Endothelial cell of umbilical vein (primary cell): ENCODE data around the gene SPATS2L. TPM values are rescaled to one million over a fixed set of nuclear protein-coding genes. Genes with fewer than 3 reads are reported as not detected.

Experiments
- BruUV-seq: library from RNA; stranded (reverse); fragments of 400-500 nt; replicated peaks from 2 replicates; lab custom pipeline; 2021; lab: Mats Ljungman, UMichigan
- CTCF ChIA-PET: fragments of 300-600, 350-600 bp; sonication (Branson Sonifier 250); formaldehyde crosslinking; loops from one replicate; lab custom pipeline; 2021; ENCODE audit warnings: antibody characterized with exemption, inconsistent platforms; lab: Charles Lee
- POLR2A ChIA-PET: fragments of 300-600, 350-600 bp; sonication (Branson Sonifier 250); formaldehyde crosslinking; loops from one replicate; lab custom pipeline; 2021; ENCODE audit warnings: antibody characterized with exemption, inconsistent platforms; lab: Charles Lee
- DNase-seq: peaks from one replicate; pipeline ENCODE4 v3.0.0-alpha.2; 2011; ENCODE audit warnings: low read depth, low spot score
- FAIRE-seq: peaks from 2 replicates; lab custom pipeline; 2011; peaks lifted over from hg19 to GRCh38; lab: Jason Lieb, UNC
- H2AFZ ChIP-seq: 2 replicates; pipeline ENCODE4 v1.6.0; 2012; ENCODE audit warnings: low read depth, low read length, control low read depth, inconsistent platforms
- H3K27ac ChIP-seq: 2 replicates; pipeline ENCODE4 v1.5.1; 2011; ENCODE audit warnings: low read depth, mild to moderate bottlenecking, control low read depth, low read length, moderate library complexity; ENCODE audit not compliant: insufficient read depth
- H3K27me3 ChIP-seq, 2 experiments: 2 replicates each; pipeline versions ENCODE4 v1.6.0 to v1.6.1; 2011; ENCODE audit warnings: low read length in 2 of 2, mixed read lengths in 1 of 2; ENCODE audit not compliant: control insufficient read depth in 2 of 2, insufficient read depth in 2 of 2
- H3K36me3 ChIP-seq, 2 experiments: 2 replicates in 1 of 2; 3 replicates in 1 of 2; pipeline ENCODE4 v1.5.1; 2011; ENCODE audit warnings: low read length in 2 of 2, mild to moderate bottlenecking in 1 of 2, moderate library complexity in 1 of 2; ENCODE audit not compliant: control insufficient read depth in 2 of 2, insufficient read depth in 2 of 2; ENCODE audit errors: extremely low read depth in 1 of 2
- H3K4me1 ChIP-seq: 3 replicates; pipeline ENCODE4 v1.5.1; 2011; ENCODE audit warnings: mild to moderate bottlenecking, low read length; ENCODE audit not compliant: control insufficient read depth, insufficient read depth; ENCODE audit errors: extremely low read depth
- H3K4me2 ChIP-seq: 2 replicates; pipeline ENCODE4 v1.6.1; 2011; ENCODE audit warnings: low read length, control low read depth, mixed read lengths; ENCODE audit not compliant: insufficient read depth
- H3K4me3 ChIP-seq, 3 experiments: fragments of 200-600 bp in 1 of 3; sonication (generic), shearing (Covaris generic) in 1 of 3; replicated peaks in 1 of 3; 2 replicates each; pipeline ENCODE4 v1.5.1; 2011 to 2016; ENCODE audit warnings: control low read depth in 3 of 3, low read length in 3 of 3, mild to moderate bottlenecking in 2 of 3, inconsistent platforms in 1 of 3, low read depth in 1 of 3, moderate library complexity in 1 of 3; ENCODE audit not compliant: insufficient read depth in 1 of 3
- H3K79me2 ChIP-seq: 2 replicates; pipeline ENCODE4 v1.6.0; 2012; ENCODE audit warnings: low read length, inconsistent platforms; ENCODE audit not compliant: control insufficient read depth, insufficient read depth
- H3K9ac ChIP-seq: replicated peaks from 2 replicates; pipeline ENCODE3; 2011; ENCODE audit warnings: low read length, control low read depth; ENCODE audit not compliant: insufficient read depth; ENCODE audit errors: extremely low read depth
- H3K9me1 ChIP-seq: replicated peaks from 3 replicates; pipeline ENCODE4 v1.6.0; 2011; ENCODE audit warnings: mild to moderate bottlenecking, low read length; ENCODE audit not compliant: control insufficient read depth, insufficient read depth; ENCODE audit errors: extremely low read depth
- H3K9me3 ChIP-seq: replicated peaks from 2 replicates; pipeline ENCODE4 v1.5.1; 2012; ENCODE audit warnings: low read length, inconsistent platforms; ENCODE audit not compliant: control insufficient read depth, insufficient read depth
- H4K20me1 ChIP-seq: replicated peaks from 2 replicates; pipeline ENCODE3; 2011; ENCODE audit warnings: mild to moderate bottlenecking, low read length; ENCODE audit not compliant: control insufficient read depth, insufficient read depth; ENCODE audit errors: extremely low read depth
- EZH2 ChIP-seq: IDR thresholded peaks from 2 replicates; pipeline ENCODE4 v1.6.1; 2012; ENCODE audit warnings: borderline replicate concordance, low read depth, mild to moderate bottlenecking, moderate library complexity, low read length, inconsistent platforms; ENCODE audit not compliant: severe bottlenecking
- FOS ChIP-seq: IDR thresholded peaks from 2 replicates; pipeline ENCODE4 v1.6.1; 2011; ENCODE audit warnings: mild to moderate bottlenecking, low read length, moderate library complexity, borderline replicate concordance; ENCODE audit not compliant: insufficient read depth
- GATA2 ChIP-seq: IDR thresholded peaks from 2 replicates; pipeline ENCODE4 v1.7.0; 2011; ENCODE audit warnings: low read depth, mild to moderate bottlenecking, moderate library complexity, mixed read lengths, low read length; ENCODE audit not compliant: insufficient read length, insufficient read depth
- JUN ChIP-seq: IDR thresholded peaks from 2 replicates; pipeline ENCODE4 v1.6.1; 2011; ENCODE audit warnings: borderline replicate concordance, low read depth; ENCODE audit not compliant: insufficient read length, insufficient read depth
- MYC ChIP-seq: IDR thresholded peaks from one replicate; pipeline ENCODE4 v1.6.1; 2011; ENCODE audit warnings: mild to moderate bottlenecking, low read depth, low read length
- POLR2A ChIP-seq: IDR thresholded peaks from 2 replicates; pipeline ENCODE4 v1.6.1; 2012; ENCODE audit warnings: low read depth, mild to moderate bottlenecking, control low read depth, low read length
- POLR2AphosphoS5 ChIP-seq: IDR thresholded peaks from 2 replicates; pipeline ENCODE4 v1.6.1; 2012; ENCODE audit warnings: low read depth, mild to moderate bottlenecking, control low read depth, low read length, moderate library complexity; ENCODE audit not compliant: insufficient read depth
- dilution Hi-C: fragments of 300-500 bp; cut with MboI; formaldehyde crosslinking; loops from one replicate; pipeline ENCODE4 v1.15.0; 2019; ENCODE audit warnings: low sequenced_read_pairs; ENCODE audit not compliant: extremely low pct_ligation_motif_present
- intact Hi-C: fragments of 100-400 bp; cut with micrococcal nuclease; formaldehyde crosslinking; loops from one replicate; pipeline ENCODE4 v1.10.0; 2022
- polyA plus RNA-seq, 4 experiments: library from polyadenylated mRNA; depleted of rRNA in 3 of 4; stranded (reverse) in 3 of 4; unstranded in 1 of 4; fragments of >200 nt; gene quantifications; 2 replicates each; pipeline versions ENCODE4 v1.2.1 to v1.2.3, GENCODE V29; 2011 to 2012; ENCODE audit warnings: missing spikeins in 1 of 4
- total RNA-seq: library from RNA; stranded (reverse); gene quantifications from 2 replicates; pipeline ENCODE4 v1.2.3, GENCODE V29; 2021
- TF ChIP-seq, protein P1 (sequence below): IDR thresholded peaks from 2 replicates; pipeline ENCODE4 v1.6.1; 2011; ENCODE audit not compliant: insufficient read depth, insufficient read length
- TF ChIP-seq, protein P2 (sequence below), 2 donors: IDR thresholded peaks; 1 replicate in 1 of 2; 2 replicates in 1 of 2; pipeline ENCODE4 v1.5.1; 2011; ENCODE audit warnings: low read length in 2 of 2, mild to moderate bottlenecking in 2 of 2, moderate library complexity in 2 of 2, control low read depth in 1 of 2, inconsistent platforms in 1 of 2, low read depth in 1 of 2; ENCODE audit not compliant: insufficient read depth in 1 of 2; ENCODE audit errors: extremely low read depth in 1 of 2

SPATS2L gene
- total and polyA plus RNA-seq, 2 donors (not counting 3 experiments of a cell fraction or from before 2014, with no cell fraction given) = 29.1 to 72.9 TPM

DNA sequence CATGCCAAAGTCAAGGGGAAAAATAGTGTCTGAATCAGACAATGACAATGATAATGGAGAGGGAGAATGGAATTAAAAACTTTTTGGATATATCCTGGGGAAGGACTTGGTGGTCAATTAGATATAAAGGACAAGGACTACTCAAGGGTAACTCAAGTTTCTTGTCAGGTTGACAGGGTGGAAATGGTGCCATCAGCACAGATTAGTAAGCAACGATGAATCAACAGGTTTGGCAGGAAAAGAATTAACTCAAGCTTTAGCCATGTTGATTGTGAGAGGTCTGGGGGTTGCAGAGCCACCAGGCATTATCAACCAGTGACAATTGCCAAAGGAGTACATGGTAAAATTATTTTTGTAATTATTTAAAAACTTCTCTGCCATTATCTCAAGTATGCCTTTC lies 35.8 kb upstream of the SPATS2L start:
- no peak overlapping the region for H3K9ac ChIP-seq
- no peak for FAIRE-seq
- DNase-seq = no peak
- CTCF ChIA-PET = interaction anchor here (1.1 kb wide), 1 partner anchor 13 kb away, joined by 4 read pairs; no protein-coding TSS in a partner anchor
- no peaks in the 10 kb centered on the region for H3K79me2 ChIP-seq
- intact Hi-C loops = no loop called here
- H3K4me3 ChIP-seq = no peak overlapping the region
- H3K36me3 ChIP-seq = no peaks in the 10 kb centered on the region
- peaks cover 2 to 3% of the 10 kb centered on the region in 2 experiments for H3K27me3 ChIP-seq
- TF ChIP-seq FOS = no peak
- TF ChIP-seq POLR2AphosphoS5 = no peak
- TF ChIP-seq POLR2A = no peak
- TF ChIP-seq, protein P1, sequence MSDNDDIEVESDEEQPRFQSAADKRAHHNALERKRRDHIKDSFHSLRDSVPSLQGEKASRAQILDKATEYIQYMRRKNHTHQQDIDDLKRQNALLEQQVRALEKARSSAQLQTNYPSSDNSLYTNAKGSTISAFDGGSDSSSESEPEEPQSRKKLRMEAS = no peak
- no peak for TF ChIP-seq JUN
- TF ChIP-seq, protein P2, sequence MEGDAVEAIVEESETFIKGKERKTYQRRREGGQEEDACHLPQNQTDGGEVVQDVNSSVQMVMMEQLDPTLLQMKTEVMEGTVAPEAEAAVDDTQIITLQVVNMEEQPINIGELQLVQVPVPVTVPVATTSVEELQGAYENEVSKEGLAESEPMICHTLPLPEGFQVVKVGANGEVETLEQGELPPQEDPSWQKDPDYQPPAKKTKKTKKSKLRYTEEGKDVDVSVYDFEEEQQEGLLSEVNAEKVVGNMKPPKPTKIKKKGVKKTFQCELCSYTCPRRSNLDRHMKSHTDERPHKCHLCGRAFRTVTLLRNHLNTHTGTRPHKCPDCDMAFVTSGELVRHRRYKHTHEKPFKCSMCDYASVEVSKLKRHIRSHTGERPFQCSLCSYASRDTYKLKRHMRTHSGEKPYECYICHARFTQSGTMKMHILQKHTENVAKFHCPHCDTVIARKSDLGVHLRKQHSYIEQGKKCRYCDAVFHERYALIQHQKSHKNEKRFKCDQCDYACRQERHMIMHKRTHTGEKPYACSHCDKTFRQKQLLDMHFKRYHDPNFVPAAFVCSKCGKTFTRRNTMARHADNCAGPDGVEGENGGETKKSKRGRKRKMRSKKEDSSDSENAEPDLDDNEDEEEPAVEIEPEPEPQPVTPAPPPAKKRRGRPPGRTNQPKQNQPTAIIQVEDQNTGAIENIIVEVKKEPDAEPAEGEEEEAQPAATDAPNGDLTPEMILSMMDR (IDR thresholded peaks at IDR 0.05; ENCODE audit: extremely low read depth in 1 of 2, insufficient read depth in 1 of 2, low read depth in 1 of 2, low read length in 2 of 2) = no peak
- no peak for TF ChIP-seq GATA2
- no peak for TF ChIP-seq EZH2
- no peak for TF ChIP-seq MYC
- H2AFZ ChIP-seq = no peak overlapping the region
- no TSS peak for BruUV-seq
- H3K27ac ChIP-seq = no peak overlapping the region
- dilution Hi-C loops = no loop called here
- H3K9me1 ChIP-seq = no peaks in the 10 kb centered on the region
- H3K4me2 ChIP-seq = no peak overlapping the region
- POLR2A ChIA-PET = no interaction called here
- H4K20me1 ChIP-seq = no peaks in the 10 kb centered on the region
- no peaks in the 10 kb centered on the region for H3K9me3 ChIP-seq
- H3K4me1 ChIP-seq = no peaks in the 10 kb centered on the region
